ENCODE results near the gene CERS1. TPM values are rescaled to one million over a fixed set of nuclear protein-coding genes. Genes with fewer than 3 reads are reported as not detected.

The CERS1 gene
- total RNA-seq, 1 experiment from 2014 or later: 2.7 TPM

DNA sequence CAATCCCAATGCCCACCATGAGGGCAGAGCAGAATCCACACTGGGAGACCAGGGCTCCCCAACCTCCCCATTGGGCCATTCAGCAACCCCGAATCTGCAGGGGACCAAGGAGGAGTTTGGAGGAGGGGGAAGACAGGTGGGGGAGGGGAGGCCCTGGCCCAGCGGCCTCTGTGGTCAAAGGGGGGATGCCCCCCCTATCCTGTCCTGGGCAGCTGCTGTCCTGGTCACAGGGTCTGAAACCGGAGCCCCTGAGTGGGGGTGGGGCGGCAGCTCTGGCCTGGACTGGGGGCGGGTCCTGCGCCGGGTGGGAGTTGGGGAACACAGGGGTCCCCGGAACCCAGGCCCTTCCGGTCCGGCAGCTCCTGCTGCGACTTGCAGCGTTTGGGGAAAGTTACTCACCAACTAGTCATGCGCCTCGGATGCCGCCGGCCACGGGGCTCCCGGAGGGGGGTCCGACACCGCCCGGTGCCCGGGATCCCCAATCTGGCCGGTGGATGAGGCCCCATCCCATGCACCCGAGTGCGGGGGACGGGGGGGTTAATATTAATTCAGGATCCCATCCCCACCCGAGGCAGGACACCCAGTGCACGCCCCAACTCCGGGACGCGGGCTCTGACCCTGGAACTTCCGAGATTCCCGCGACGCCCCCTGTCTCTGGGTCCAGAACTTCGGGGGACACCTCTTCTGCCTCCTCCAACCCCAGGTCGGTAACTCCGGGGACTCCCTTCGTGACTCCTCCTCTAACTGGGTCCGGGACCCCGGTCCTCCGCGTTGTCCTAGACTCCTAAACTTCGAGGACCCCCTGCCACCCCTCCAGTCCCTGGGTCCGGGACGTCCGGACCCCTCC, 44.2 kb upstream of the CERS1 start:
- Histone ChIP-seq H4K20me1 (ENCODE audit: insufficient read depth) (no peaks in the 10 kb centered on the region), H3K27ac (no peak overlapping the region), H3K9me3 (ENCODE audit: insufficient read depth, low read depth) (no peaks in the 10 kb centered on the region), H3K9me2 (ENCODE audit: insufficient read depth) (no peaks in the 10 kb centered on the region), H3K36me3 (ENCODE audit: low read depth) (peaks cover 5% of the 10 kb centered on the region), H3K4me2 (peak overlapping the region; percentile 88), H3F3A (ENCODE audit: insufficient read depth, low read depth) (peaks cover 38% of the 10 kb centered on the region), H3K79me2 (ENCODE audit: low read depth) (peaks cover 33% of the 10 kb centered on the region), H2AFZ (peak overlapping the region; percentile 87), H3K4me1 (replicated peaks; ENCODE audit: insufficient read depth) (peaks cover 10% of the 10 kb centered on the region), H3K27me3 (ENCODE audit: insufficient read depth, low read depth) (no peaks in the 10 kb centered on the region), H3K4me3 (peak overlapping the region; percentile 81)
- intact Hi-C loops (cut with micrococcal nuclease; ENCODE audit: unreplicated experiment): loop anchor here (1.0 to 2.0 kb wide), 2 partner anchors 21 to 46 kb away; partner anchors contain the start of genes COPE and DDX49
- TF ChIP-seq CTCF (conservative IDR thresholded peaks at IDR 0.05) (no peak), EZH2 (IDR thresholded peaks at IDR 0.05; ENCODE audit: low read depth) (no peak)
- TSS peak; percentile 29 for BruUV-seq (replicated peaks)
- POLR2A ChIA-PET (ENCODE audit: unreplicated experiment): interaction anchor here (0.7 kb wide), 1 partner anchor 24 kb away, joined by 4 read pairs; no protein-coding TSS in a partner anchor
- CTCF ChIA-PET: no interaction called here
- peak in 1 of 2 experiments; percentile 49 for DNase-seq

DNA sequence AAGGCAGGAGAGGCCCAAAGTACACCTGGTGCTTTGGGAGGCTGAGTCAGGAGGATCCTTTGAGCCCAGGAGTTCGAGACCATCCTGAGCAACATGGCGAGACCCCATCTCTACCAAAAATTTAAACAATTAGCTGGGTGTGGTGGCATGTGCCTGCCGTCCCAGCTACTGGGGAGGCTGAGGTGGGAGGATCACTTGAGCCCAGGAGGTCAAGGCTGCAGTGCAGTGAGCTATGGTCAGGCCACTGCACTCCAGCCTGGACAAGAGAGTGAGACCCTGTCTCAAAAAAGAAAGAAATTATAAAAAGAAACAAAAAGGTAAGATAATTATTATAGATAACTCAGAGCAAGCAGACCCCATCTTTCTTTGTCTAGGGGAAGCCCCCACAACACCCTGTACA, 43.2 kb upstream of the CERS1 start:
- Histone ChIP-seq H3K36me3 (ENCODE audit: low read depth) (peaks cover 5% of the 10 kb centered on the region), H4K20me1 (ENCODE audit: insufficient read depth) (no peaks in the 10 kb centered on the region), H3K4me3 (peak overlapping the region; percentile 81; the same call in 1 of the 2 replicates), H3K4me2 (peak overlapping the region; percentile 88), H3K79me2 (ENCODE audit: low read depth) (peaks cover 33% of the 10 kb centered on the region), H3K27me3 (ENCODE audit: insufficient read depth, low read depth) (no peaks in the 10 kb centered on the region), H3K4me1 (replicated peaks; ENCODE audit: insufficient read depth) (peaks cover 10% of the 10 kb centered on the region), H3K27ac (no peak overlapping the region), H2AFZ (no peak overlapping the region), H3K9me2 (ENCODE audit: insufficient read depth) (no peaks in the 10 kb centered on the region), H3K9me3 (ENCODE audit: insufficient read depth, low read depth) (no peaks in the 10 kb centered on the region), H3F3A (ENCODE audit: insufficient read depth, low read depth) (peaks cover 32% of the 10 kb centered on the region)
- CTCF ChIA-PET: no interaction called here
- POLR2A ChIA-PET (ENCODE audit: unreplicated experiment): no interaction called here
- no TSS peak for BruUV-seq (replicated peaks)
- intact Hi-C loops (cut with micrococcal nuclease; ENCODE audit: unreplicated experiment): no loop called here
- TF ChIP-seq CTCF (conservative IDR thresholded peaks at IDR 0.05) (no peak), EZH2 (IDR thresholded peaks at IDR 0.05; ENCODE audit: low read depth) (no peak)
- DNase-seq: no peak

DNA sequence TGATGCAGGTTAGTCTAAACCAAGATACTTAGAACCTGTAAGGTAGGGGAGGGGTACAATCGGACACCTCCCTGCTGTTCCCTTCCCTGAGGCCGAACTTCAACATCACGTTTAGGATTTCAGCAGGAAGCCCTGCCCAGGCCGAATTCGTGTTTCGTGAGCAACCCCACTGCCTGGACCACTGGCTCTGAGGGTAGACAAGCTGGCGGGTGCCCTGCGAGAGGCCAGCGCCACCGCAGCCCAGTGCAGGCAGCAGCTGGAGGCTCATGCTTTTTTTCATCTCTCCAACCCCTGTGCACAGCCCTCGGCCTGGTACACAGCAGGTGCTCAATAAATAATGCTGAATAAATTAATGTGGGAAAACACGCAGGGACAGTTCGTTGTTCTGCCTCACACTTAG, 37.3 kb upstream of the CERS1 start:
- H3K9me3 ChIP-seq (ENCODE audit: insufficient read depth, low read depth): no peaks in the 10 kb centered on the region
- ChIA-PET POLR2A (ENCODE audit: unreplicated experiment) (no interaction called here), CTCF (no interaction called here)
- no peaks in the 10 kb centered on the region for H3K27me3 ChIP-seq (ENCODE audit: insufficient read depth, low read depth)
- no peak overlapping the region for H3K4me3 ChIP-seq
- intact Hi-C loops (cut with micrococcal nuclease; ENCODE audit: unreplicated experiment): no loop called here
- H3K9me2 ChIP-seq (ENCODE audit: insufficient read depth): no peaks in the 10 kb centered on the region
- H3K4me1 ChIP-seq (replicated peaks; ENCODE audit: insufficient read depth): no peaks in the 10 kb centered on the region
- peaks cover 16% of the 10 kb centered on the region for H3K36me3 ChIP-seq (ENCODE audit: low read depth)
- TF ChIP-seq CTCF (conservative IDR thresholded peaks at IDR 0.05): no peak
- TF ChIP-seq EZH2 (IDR thresholded peaks at IDR 0.05; ENCODE audit: low read depth): no peak
- 0 out of 2 replicates have a peak, but pooled peaks cover 5% of the 10 kb centered on the region for H3K79me2 ChIP-seq (ENCODE audit: low read depth)
- DNase-seq: no peak
- H3F3A ChIP-seq (ENCODE audit: insufficient read depth, low read depth): peaks cover 41% of the 10 kb centered on the region
- no peak overlapping the region for H3K4me2 ChIP-seq
- H2AFZ ChIP-seq: no peak overlapping the region
- BruUV-seq (replicated peaks): no TSS peak
- H3K27ac ChIP-seq: no peak overlapping the region
- H4K20me1 ChIP-seq (ENCODE audit: insufficient read depth): peaks cover 12% of the 10 kb centered on the region

Data from PC-9 (cell line).